Activated naive CD8-positive, alpha-beta T cell treated with anti-CD3 and anti-CD28 coated beads, Interleukin-2, amount 10 ng/mL, durations not matched to agents 7 days and 5 days (primary cell): Measurements from ENCODE around the gene CEPT1. TPM values are rescaled to one million over a fixed set of nuclear protein-coding genes. Genes with fewer than 3 reads are reported as not detected.
"Not testable (repeated sequence)": the region's sequence is repeated elsewhere in the genome, so short reads cannot be mapped to it uniquely, and the experiment has no call there.

Experiments
- ATAC-seq: fragments of 150-1000 bp; cut with Tn5 transposase; one replicate; pipeline ENCODE4 v1.10.0; 2021; ENCODE audit warnings: low read depth, moderate library complexity
- POLR2A ChIA-PET: fragments of 350-600 bp; sonication (Branson Sonifier 250); formaldehyde crosslinking; loops from one replicate; lab custom pipeline; 2021; ENCODE audit warnings: antibody characterized with exemption; lab: Charles Lee
- DNase-seq: peaks from one replicate; pipeline ENCODE4 v3.0.0; 2021
- H3K27ac Mint-ChIP-seq: one replicate; pipeline ENCODE4 v1.8.0; 2022; ENCODE audit warnings: mild to moderate bottlenecking, mixed read lengths
- H3K27me3 Mint-ChIP-seq: one replicate; pipeline ENCODE4 v1.8.0; 2022; ENCODE audit warnings: mild to moderate bottlenecking, moderate library complexity, mixed read lengths
- H3K36me3 Mint-ChIP-seq: one replicate; pipeline ENCODE4 v1.8.0; 2021; ENCODE audit warnings: mild to moderate bottlenecking, mixed read lengths
- H3K4me1 Mint-ChIP-seq: one replicate; pipeline ENCODE4 v1.8.0; 2021; ENCODE audit warnings: mixed read lengths
- H3K4me3 Mint-ChIP-seq: one replicate; pipeline ENCODE4 v1.8.0; 2022; ENCODE audit warnings: mild to moderate bottlenecking, moderate library complexity, mixed read lengths
- H3K9me3 Mint-ChIP-seq: one replicate; pipeline ENCODE4 v1.8.0; 2021; ENCODE audit warnings: mixed read lengths
- total RNA-seq, 2 experiments: library from RNA; stranded (reverse); gene quantifications; one replicate each; pipeline ENCODE4 v1.2.3, GENCODE V29; 2021

CEPT1 gene
- total RNA-seq, result 10 to 100 TPM; 44.1 to 46.5 TPM

- no peaks in the 10 kb centered on the region for H3K9me3 Mint-ChIP-seq
- DNase-seq, result peak; percentile 90
- H3K4me1 Mint-ChIP-seq, result peaks cover 35% of the 10 kb centered on the region
- ATAC-seq, result peak; percentile 73
- peak within 1 kb of the TSS; percentile 100 for H3K4me3 Mint-ChIP-seq
- H3K36me3 Mint-ChIP-seq, result peaks cover 32% of the 10 kb centered on the region
- POLR2A ChIA-PET, result interaction anchor here (1.0 to 2.7 kb wide), 14 partner anchors 8 to 308 kb away, joined by 3 to 22 read pairs (median 4); partner anchors contain the start of genes DENND2D and WDR77
- H3K27ac Mint-ChIP-seq, result peak within 1 kb of the TSS; percentile 99
- H3K27me3 Mint-ChIP-seq, result no peaks in the 10 kb centered on the region
Observed at GRCh38 chr1:111139956-111140679, at the start of gene CEPT1, which contains the start of gene DRAM2. TSS of gene CEPT1 (plus strand) at chr1:111140223. CDS start at chr1:111147715, 7,492 bp downstream. TSS of gene DRAM2 (minus strand) at chr1:111140093. CDS start at chr1:111131554, 8,539 bp downstream.

- DNase-seq, ATAC-seq, H3K36me3 Mint-ChIP-seq, H3K4me3 Mint-ChIP-seq, H3K4me1 Mint-ChIP-seq, POLR2A ChIA-PET, H3K27ac Mint-ChIP-seq, H3K27me3 Mint-ChIP-seq: not testable (repeated sequence)
- peaks cover 31% of the 10 kb centered on the region for H3K9me3 Mint-ChIP-seq
Observed at GRCh38 chr1:111095421-111095820, 44.6 kb upstream of the CEPT1 start.

GRCh38 chr1:111097356-111098099 lies 42.5 kb upstream of the CEPT1 start:
- peaks cover 8% of the 10 kb centered on the region for H3K36me3 Mint-ChIP-seq
- POLR2A ChIA-PET, result no interaction called here
- H3K27ac Mint-ChIP-seq, result no peak overlapping the region
- no peaks in the 10 kb centered on the region for H3K4me1 Mint-ChIP-seq
- H3K27me3 Mint-ChIP-seq, result no peaks in the 10 kb centered on the region
- H3K4me3 Mint-ChIP-seq, result no peak overlapping the region
- ATAC-seq (no peak), DNase-seq (no peak)
- H3K9me3 Mint-ChIP-seq, result peaks cover 42% of the 10 kb centered on the region

- Mint-ChIP-seq H3K4me1 (no peaks in the 10 kb centered on the region), H3K36me3 (peaks cover 9% of the 10 kb centered on the region), H3K4me3 (no peak overlapping the region), H3K27me3 (no peaks in the 10 kb centered on the region), H3K9me3 (peaks cover 35% of the 10 kb centered on the region), H3K27ac (no peak overlapping the region)
- no peak for DNase-seq
- POLR2A ChIA-PET, result no interaction called here
- ATAC-seq, result no peak
Observed at GRCh38 chr1:111099289-111099688, 40.7 kb upstream of the CEPT1 start.

- POLR2A ChIA-PET, result no interaction called here
Observed at GRCh38 chr1:111101854-111102642, 38.0 kb upstream of the CEPT1 start.

GRCh38 chr1:111104981-111105380 lies 35.0 kb upstream of the CEPT1 start:
- Mint-ChIP-seq H3K9me3 (peaks cover 23% of the 10 kb centered on the region), H3K4me3 (no peak overlapping the region), H3K27me3 (no peaks in the 10 kb centered on the region), H3K27ac (no peak overlapping the region), H3K36me3 (peaks cover 15% of the 10 kb centered on the region), H3K4me1 (no peaks in the 10 kb centered on the region)
- DNase-seq (no peak), ATAC-seq (no peak)
- POLR2A ChIA-PET, result no interaction called here

More at GRCh38 chr1:111101854-111102642, 38.0 kb upstream of the CEPT1 start:
- peaks cover 9% of the 10 kb centered on the region for H3K36me3 Mint-ChIP-seq
- no peaks in the 10 kb centered on the region for H3K4me1 Mint-ChIP-seq
- ATAC-seq (no peak), DNase-seq (no peak)
- H3K27ac Mint-ChIP-seq, result no peak overlapping the region
- no peaks in the 10 kb centered on the region for H3K27me3 Mint-ChIP-seq
- no peak overlapping the region for H3K4me3 Mint-ChIP-seq
- peaks cover 29% of the 10 kb centered on the region for H3K9me3 Mint-ChIP-seq

- H3K4me1 Mint-ChIP-seq, result no peaks in the 10 kb centered on the region
- H3K4me3 Mint-ChIP-seq, result no peak overlapping the region
- POLR2A ChIA-PET, result no interaction called here
- ATAC-seq, result no peak
- no peaks in the 10 kb centered on the region for H3K27me3 Mint-ChIP-seq
- no peak for DNase-seq
- H3K27ac Mint-ChIP-seq, result no peak overlapping the region
- H3K36me3 Mint-ChIP-seq, result peaks cover 26% of the 10 kb centered on the region
- H3K9me3 Mint-ChIP-seq, result peaks cover 13% of the 10 kb centered on the region
Observed at GRCh38 chr1:111110197-111110899, 29.7 kb upstream of the CEPT1 start.

- H3K9me3 Mint-ChIP-seq, result no peaks in the 10 kb centered on the region
- POLR2A ChIA-PET, result no interaction called here
- H3K27ac Mint-ChIP-seq, result no peak overlapping the region
- peaks cover 40% of the 10 kb centered on the region for H3K36me3 Mint-ChIP-seq
- no peak overlapping the region for H3K4me3 Mint-ChIP-seq
- DNase-seq (no peak), ATAC-seq (no peak)
- H3K27me3 Mint-ChIP-seq, result no peaks in the 10 kb centered on the region
- H3K4me1 Mint-ChIP-seq, result peaks cover 4% of the 10 kb centered on the region
Observed at GRCh38 chr1:111116496-111116895, 23.5 kb upstream of the CEPT1 start.

DNA sequence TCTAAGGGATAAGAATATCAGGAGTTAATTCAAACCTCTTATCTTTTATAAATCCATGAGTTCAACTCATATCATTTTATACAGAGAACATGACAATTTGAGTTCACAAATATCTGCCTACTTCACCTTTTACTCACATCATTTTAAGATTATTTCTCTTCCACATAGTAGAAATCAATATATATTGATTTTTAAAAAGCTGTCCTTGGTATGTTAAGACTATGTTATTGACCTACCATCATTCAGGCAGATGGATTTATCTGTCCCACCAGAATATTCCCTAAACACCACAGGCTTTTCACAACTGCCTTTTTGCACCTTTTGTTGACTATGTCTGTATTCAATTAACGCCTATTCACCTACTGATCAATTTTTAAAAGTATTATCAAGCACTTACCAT lies 13.7 kb upstream of the CEPT1 start:
- POLR2A ChIA-PET, result no interaction called here
- no peak overlapping the region for H3K4me3 Mint-ChIP-seq
- ATAC-seq (no peak), DNase-seq (no peak)
- H3K27ac Mint-ChIP-seq, result no peak overlapping the region
- no peaks in the 10 kb centered on the region for H3K9me3 Mint-ChIP-seq
- peaks cover 17% of the 10 kb centered on the region for H3K4me1 Mint-ChIP-seq
- no peaks in the 10 kb centered on the region for H3K27me3 Mint-ChIP-seq
- H3K36me3 Mint-ChIP-seq, result peaks cover 51% of the 10 kb centered on the region

DNA sequence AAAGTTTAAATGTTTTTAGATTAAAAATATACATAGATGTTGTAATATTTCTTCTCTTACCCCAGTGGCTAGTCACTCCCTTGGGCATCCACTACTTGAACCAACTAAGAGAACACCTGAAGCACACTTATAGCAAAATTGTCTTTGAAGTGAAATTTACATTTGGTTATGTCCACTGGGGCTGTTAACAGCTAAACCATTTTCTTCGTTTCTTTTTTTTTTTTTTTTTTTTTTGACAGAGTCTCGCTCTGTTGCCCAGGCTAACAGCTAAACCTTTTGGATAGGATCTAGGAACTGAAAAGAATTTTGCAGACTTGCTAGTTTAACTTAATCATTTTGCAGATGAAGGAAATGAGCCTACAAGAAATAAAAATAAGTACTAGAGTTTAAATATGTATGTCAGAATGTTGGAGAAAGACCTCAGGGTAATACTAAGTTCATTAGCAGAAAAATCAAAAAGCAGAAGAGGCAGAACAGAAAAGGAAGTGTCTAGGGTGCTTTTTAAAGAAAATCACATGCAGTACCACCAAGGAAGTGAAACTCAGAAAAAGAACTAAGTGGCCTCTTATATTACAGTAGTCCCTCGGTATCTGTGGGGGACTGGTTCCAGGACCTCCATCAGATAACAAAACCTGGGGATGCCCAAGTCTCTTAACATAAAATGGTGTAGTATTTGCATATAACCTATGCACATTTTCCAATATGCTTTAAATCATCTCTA lies 11.9 kb upstream of the CEPT1 start:
- H3K9me3 Mint-ChIP-seq, result no peaks in the 10 kb centered on the region
- H3K4me1 Mint-ChIP-seq, result peaks cover 19% of the 10 kb centered on the region
- peak overlapping the region; percentile 19 for H3K4me3 Mint-ChIP-seq
- H3K27me3 Mint-ChIP-seq, result no peaks in the 10 kb centered on the region
- H3K36me3 Mint-ChIP-seq, result peaks cover 51% of the 10 kb centered on the region
- H3K27ac Mint-ChIP-seq, result peak overlapping the region; percentile 55
- peak; percentile 65 for ATAC-seq
- DNase-seq, result no peak
- POLR2A ChIA-PET, result no interaction called here

- Mint-ChIP-seq H3K4me1 (peaks cover 21% of the 10 kb centered on the region), H3K27ac (peak overlapping the region; percentile 14), H3K4me3 (no peak overlapping the region), H3K36me3 (peaks cover 45% of the 10 kb centered on the region), H3K27me3 (no peaks in the 10 kb centered on the region), H3K9me3 (no peaks in the 10 kb centered on the region)
- DNase-seq, result no peak
- ATAC-seq, result no peak
- POLR2A ChIA-PET, result no interaction called here
Observed at GRCh38 chr1:111129376-111129775, 10.6 kb upstream of the CEPT1 start.

DNA sequence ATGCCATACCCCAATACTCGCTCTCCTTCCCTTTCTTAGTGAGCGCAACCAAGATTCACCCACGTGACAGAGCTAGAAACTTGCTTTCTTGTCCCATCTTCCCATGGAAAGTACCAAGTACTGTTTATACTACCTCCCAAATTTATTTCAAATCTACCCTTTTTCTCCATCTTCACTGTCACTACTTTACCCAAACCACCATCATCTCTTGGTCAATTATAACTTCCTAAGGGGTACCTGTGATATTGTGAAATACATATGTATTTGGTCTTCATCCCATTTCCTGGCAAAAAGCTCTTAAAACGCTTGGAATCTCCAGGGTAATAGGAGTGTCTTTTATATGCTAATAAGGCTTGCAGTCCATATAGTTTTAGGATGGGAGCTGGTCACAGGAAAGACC lies 8.3 kb upstream of the CEPT1 start:
- Mint-ChIP-seq H3K9me3 (no peaks in the 10 kb centered on the region), H3K27ac (no peak overlapping the region), H3K27me3 (no peaks in the 10 kb centered on the region), H3K4me3 (no peak overlapping the region), H3K4me1 (peaks cover 24% of the 10 kb centered on the region), H3K36me3 (peaks cover 50% of the 10 kb centered on the region)
- DNase-seq, result no peak
- POLR2A ChIA-PET, result interaction anchor here (0.5 to 1.1 kb wide), 2 partner anchors 9 to 330 kb away, joined by 3 to 5 read pairs; no protein-coding TSS in a partner anchor
- no peak for ATAC-seq
